GM15510 (cell line): ENCODE results near the gene CYP4F3.

Experiments
- POLR2A ChIP-seq: IDR thresholded peaks from 3 replicates; pipeline ENCODE4 v1.6.1; 2011; ENCODE audit warnings: borderline replicate concordance; ENCODE audit not compliant: insufficient read length; ENCODE audit errors: extremely low read depth

The CYP4F3 gene

DNA sequence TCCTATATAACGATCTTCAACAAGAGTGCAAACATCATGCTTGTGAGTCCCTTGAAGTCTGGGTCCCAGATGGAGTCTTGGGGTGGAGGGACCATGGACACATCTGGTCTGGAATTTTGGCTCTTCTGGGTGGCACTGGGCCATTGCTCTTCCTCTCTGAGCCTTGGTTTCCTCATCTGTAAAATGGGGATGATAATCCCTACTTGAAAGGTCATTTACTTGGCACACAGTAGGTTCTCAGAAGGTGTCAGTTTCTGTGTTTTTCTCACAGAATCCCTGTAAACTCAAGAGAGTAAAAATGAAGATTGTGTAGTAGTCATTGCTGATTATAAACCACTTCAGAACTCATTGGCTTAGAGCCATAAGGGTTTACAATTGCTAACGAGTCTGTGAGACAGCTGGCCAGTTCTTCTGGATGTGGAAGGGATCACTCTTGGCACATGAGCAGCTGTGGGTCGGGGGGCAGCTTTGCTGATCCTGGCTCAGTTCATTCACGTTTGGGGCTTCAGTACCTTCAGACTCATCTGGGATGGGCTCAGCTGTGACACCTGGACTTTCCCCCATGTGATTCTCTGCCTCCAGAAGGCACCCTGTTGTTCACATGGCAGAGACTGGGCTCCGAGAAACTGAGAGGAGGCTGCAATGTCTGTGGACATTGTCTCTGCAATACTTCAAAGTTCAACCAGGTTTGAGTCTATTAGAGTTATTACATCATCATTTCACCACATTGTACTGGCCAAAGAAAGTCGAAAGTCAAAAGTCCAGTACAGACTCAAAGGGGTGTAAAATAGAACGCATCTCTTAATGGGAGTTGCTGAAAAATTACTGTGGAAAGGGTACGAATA lies 40.0 kb downstream of the CYP4F3 start:
- TF ChIP-seq POLR2A = no peak

DNA sequence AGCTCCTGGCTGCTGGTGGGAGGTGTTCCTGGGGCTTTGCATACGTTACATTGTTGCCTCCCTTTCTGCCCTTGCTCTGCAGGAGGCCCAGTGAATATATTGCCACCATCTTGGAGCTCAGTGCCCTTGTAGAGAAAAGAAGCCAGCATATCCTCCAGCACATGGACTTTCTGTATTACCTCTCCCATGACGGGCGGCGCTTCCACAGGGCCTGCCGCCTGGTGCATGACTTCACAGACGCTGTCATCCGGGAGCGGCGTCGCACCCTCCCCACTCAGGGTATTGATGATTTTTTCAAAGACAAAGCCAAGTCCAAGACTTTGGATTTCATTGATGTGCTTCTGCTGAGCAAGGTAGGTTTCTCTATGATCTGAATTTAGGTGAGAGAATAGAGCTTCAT lies 42.7 kb downstream of the CYP4F3 start:
- no peak for TF ChIP-seq POLR2A

DNA sequence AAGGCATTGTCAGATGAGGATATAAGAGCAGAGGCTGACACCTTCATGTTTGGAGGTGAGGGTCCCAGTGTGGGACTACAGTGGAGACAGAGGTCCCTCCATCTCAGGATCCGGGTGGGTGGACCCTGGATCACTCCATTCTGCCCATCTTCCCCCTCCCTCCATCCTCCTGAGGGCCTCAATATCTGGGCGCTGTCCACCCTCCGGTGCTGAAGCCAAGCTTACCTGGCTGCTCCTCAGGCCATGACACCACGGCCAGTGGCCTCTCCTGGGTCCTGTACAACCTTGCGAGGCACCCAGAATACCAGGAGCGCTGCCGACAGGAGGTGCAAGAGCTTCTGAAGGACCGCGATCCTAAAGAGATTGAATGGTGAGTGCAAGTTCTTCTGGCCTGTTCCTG lies 44.1 kb downstream of the CYP4F3 start:
- TF ChIP-seq POLR2A = no peak

DNA sequence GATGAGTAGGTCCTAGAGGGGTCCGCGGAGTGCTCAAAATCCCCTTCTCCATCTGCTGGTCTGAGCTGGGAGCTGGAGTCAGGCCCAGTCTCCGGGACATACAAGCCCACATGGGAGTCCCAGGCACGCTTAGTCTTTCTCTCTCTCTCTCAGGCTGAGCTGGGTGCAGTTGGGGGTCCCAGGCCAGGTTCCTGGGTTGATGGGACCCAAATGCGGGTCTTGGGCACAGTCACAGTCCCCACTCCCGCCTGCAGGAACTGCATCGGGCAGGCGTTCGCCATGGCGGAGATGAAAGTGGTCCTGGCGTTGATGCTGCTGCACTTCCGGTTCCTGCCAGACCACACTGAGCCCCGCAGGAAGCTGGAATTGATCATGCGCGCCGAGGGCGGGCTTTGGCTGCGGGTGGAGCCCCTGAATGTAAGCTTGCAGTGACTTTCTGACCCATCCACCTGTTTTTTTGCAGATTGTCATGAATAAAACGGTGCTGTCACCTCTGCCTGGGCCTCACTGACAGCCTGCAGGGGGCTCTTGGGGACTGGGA lies 56.0 kb downstream of the CYP4F3 start:
- TF ChIP-seq POLR2A = no peak

DNA sequence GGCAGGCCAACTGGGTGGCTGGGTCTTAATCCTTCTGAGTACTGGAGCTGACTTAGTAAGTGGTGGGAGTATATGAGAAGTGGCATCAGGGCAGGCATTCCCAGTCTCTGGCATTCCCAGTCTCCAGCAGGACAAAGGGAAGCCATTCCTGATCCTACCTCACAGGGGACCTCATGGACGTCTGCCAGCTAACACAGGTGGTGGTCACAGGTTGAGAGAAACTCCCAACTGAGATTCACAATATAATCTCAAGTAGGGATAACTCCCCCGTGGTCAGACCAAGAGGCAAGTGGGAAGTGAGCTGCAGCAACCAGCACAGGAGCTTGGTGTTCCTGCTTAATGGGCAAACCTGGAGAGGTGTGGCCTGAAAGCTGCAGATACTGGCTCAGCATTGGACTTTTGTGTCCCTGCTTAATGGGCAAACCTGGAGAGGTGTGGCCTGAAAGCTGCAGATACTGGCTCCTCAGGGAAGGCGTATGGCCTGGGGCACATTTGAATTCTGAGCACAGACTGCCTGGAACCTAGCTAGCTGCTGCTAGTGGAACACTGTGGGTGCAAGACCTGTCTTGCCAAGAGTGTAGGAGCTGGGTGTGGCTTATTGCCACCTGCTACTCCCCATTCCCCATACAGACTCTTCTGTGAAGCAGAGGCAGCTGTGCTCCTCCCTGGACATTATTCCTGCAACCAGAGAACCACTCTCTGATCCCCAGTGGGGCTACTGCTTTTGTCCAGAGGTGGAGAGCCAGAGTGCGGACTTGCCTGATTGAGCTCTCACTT lies 61.2 kb downstream of the CYP4F3 start:
- no peak for TF ChIP-seq POLR2A

DNA sequence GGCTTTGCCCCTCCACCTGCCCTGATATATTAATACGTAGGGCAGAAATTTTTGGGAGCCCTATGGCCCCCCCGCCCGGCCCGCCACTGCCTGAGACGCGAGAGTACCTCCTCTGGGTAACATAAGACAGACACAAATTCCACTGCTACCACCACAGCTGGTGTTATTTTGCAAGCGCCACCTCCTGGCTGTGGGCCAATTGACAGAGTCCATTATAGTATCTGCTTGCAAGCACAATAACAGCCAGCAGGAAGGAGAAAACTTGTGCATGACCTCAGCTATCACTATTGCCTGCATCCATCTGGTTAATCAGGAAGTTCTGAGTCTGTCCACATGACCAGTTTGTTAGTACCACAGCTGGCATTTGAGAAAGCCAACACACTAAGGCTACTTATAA lies 61.8 kb downstream of the CYP4F3 start:
- no peak for TF ChIP-seq POLR2A
